Neural crest cell (in vitro differentiated cells): ENCODE data around the gene SLC2A3. TPM values are rescaled to one million over a fixed set of nuclear protein-coding genes. Genes with fewer than 3 reads are reported as not detected.
"Not testable (repeated sequence)": the region's sequence is repeated elsewhere in the genome, so short reads cannot be mapped to it uniquely, and the experiment has no call there.

ENCODE experiments used
- DNase-seq: peaks from one replicate; pipeline ENCODE4 v3.0.0; 2021; ENCODE audit warnings: low read depth, mixed read lengths, low spot score
- H3K27ac Mint-ChIP-seq: one replicate; pipeline ENCODE4 v1.8.0; 2021; ENCODE audit warnings: mild to moderate bottlenecking, mixed read lengths; ENCODE audit not compliant: unreplicated experiment
- H3K27me3 Mint-ChIP-seq: 2 replicates; pipeline ENCODE4 v1.8.0; 2021; ENCODE audit warnings: low read depth, mild to moderate bottlenecking, mixed read lengths
- H3K36me3 Mint-ChIP-seq: 2 replicates; pipeline ENCODE4 v1.8.0; 2021; ENCODE audit warnings: low read depth, mild to moderate bottlenecking, mixed read lengths
- H3K4me1 Mint-ChIP-seq: 2 replicates; pipeline ENCODE4 v1.8.0; 2021; ENCODE audit warnings: mixed read lengths
- H3K4me3 Mint-ChIP-seq: one replicate; pipeline ENCODE4 v1.8.0; 2021; ENCODE audit warnings: mild to moderate bottlenecking, mixed read lengths
- H3K9me3 Mint-ChIP-seq: 2 replicates; pipeline ENCODE4 v1.8.0; 2021; ENCODE audit warnings: mixed read lengths
- total RNA-seq: library from RNA; stranded (reverse); gene quantifications from 2 replicates; pipeline ENCODE4 v1.2.1, GENCODE V29; 2021
- TF ChIP-seq, protein P1 (sequence below): fragments of 200-600 bp; sonication (generic); conservative IDR thresholded peaks from 2 replicates; pipeline ENCODE4 v1.5.0; 2021; ENCODE audit warnings: antibody characterized with exemption, mild to moderate bottlenecking

SLC2A3 gene
- total RNA-seq, 1 donor from 2014 or later: 50.6 TPM

DNA sequence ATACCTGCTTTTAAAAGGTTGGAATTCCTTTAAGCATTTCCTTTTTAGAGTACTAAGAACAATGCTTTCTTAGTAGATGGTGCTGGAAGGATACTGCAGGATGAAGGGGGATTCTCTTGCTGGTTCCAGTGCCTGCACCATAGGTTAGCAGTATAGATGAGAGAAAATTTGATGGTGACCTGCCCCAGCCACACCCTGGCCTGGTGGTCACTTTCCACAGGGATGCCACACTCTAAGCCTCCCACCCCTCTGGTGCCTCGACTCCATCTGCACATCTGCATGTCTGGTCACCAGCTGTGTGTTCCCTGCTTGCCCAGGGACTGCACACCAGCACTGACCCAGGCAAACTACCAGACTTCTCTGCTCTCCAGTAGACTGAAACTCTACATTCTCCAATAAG is 19.1 kb downstream of the SLC2A3 start:
- DNase-seq: no peak
- Mint-ChIP-seq H3K27me3 (no peaks in the 10 kb centered on the region), H3K9me3 (no peaks in the 10 kb centered on the region), H3K36me3 (peaks cover 18% of the 10 kb centered on the region), H3K4me3 (no peak overlapping the region), H3K4me1 (no peaks in the 10 kb centered on the region), H3K27ac (no peak overlapping the region)
- TF ChIP-seq, protein P1, sequence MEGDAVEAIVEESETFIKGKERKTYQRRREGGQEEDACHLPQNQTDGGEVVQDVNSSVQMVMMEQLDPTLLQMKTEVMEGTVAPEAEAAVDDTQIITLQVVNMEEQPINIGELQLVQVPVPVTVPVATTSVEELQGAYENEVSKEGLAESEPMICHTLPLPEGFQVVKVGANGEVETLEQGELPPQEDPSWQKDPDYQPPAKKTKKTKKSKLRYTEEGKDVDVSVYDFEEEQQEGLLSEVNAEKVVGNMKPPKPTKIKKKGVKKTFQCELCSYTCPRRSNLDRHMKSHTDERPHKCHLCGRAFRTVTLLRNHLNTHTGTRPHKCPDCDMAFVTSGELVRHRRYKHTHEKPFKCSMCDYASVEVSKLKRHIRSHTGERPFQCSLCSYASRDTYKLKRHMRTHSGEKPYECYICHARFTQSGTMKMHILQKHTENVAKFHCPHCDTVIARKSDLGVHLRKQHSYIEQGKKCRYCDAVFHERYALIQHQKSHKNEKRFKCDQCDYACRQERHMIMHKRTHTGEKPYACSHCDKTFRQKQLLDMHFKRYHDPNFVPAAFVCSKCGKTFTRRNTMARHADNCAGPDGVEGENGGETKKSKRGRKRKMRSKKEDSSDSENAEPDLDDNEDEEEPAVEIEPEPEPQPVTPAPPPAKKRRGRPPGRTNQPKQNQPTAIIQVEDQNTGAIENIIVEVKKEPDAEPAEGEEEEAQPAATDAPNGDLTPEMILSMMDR: no peak

GRCh38 chr12:7915661-7916403 is 20.2 kb downstream of the SLC2A3 start:
- TF ChIP-seq, protein P1: no peak
- Mint-ChIP-seq H3K36me3 (peaks cover 15% of the 10 kb centered on the region), H3K27ac (no peak overlapping the region), H3K27me3 (no peaks in the 10 kb centered on the region), H3K4me1 (no peaks in the 10 kb centered on the region), H3K4me3 (no peak overlapping the region), H3K9me3 (no peaks in the 10 kb centered on the region)
- no peak for DNase-seq

- not testable (repeated sequence) for H3K27ac Mint-ChIP-seq, H3K27me3 Mint-ChIP-seq, H3K9me3 Mint-ChIP-seq, H3K36me3 Mint-ChIP-seq, H3K4me3 Mint-ChIP-seq, DNase-seq
- H3K4me1 Mint-ChIP-seq: peaks cover 15% of the 10 kb centered on the region
Observed at GRCh38 chr12:7910106-7910505, 25.9 kb downstream of the SLC2A3 start.

GRCh38 chr12:7907009-7907408 is 29.0 kb downstream of the SLC2A3 start:
- TF ChIP-seq, protein P1: peak; percentile 61
- Mint-ChIP-seq H3K27ac (no peak overlapping the region), H3K27me3 (no peaks in the 10 kb centered on the region), H3K4me1 (peaks cover 15% of the 10 kb centered on the region), H3K4me3 (no peak overlapping the region), H3K9me3 (no peaks in the 10 kb centered on the region), H3K36me3 (no peaks in the 10 kb centered on the region)
- DNase-seq: peak; percentile 5

DNA sequence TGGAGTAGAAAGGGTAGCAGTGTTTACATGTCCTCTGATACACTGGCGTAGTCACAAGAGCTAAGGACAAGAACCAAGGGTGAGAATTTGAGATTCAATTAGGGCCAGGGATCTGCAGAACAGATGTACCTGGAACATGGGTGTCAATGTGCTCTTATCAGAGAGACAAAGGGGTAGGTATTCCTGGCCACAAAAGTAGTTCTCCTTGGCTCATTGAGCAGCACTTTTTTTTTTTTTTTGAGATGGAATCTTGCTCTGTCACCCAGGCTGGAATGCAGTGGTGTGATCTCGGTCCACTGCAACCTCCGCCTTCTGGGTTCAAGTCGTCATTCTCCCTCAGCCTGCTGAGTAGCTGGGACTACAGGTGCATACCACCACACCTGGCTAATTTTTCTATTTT is 29.7 kb downstream of the SLC2A3 start:
- H3K36me3 Mint-ChIP-seq, H3K4me3 Mint-ChIP-seq, DNase-seq, H3K27ac Mint-ChIP-seq, H3K27me3 Mint-ChIP-seq, H3K9me3 Mint-ChIP-seq: not testable (repeated sequence)
- peaks cover 15% of the 10 kb centered on the region for H3K4me1 Mint-ChIP-seq

DNA sequence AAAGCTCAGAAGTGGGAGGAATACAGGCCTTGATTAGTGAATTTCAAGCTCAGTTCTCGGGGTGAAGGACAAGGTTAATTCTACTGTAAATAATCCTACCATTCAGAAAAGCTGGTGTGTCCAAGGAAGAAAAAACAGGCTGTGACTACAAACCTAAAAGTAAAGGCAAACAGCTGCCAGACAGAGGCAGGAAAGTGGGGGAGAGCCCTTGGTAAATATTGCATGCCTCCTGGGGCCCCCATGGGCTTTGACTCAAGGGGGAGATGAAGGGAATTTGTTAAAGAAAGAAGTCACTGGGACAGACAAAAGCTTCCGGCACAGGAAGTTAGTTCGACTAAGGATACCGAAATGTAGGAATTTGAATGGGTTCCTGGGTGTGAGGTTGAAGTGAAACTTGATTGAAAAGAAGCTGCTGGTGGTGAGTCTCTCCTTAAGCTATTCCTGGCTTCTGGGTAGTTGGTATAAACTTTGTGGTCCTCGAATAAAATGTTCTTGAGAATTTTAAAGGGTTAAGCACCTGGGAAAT is 30.3 kb downstream of the SLC2A3 start:
- H3K4me3 Mint-ChIP-seq, H3K36me3 Mint-ChIP-seq, H3K9me3 Mint-ChIP-seq, DNase-seq, H3K27me3 Mint-ChIP-seq: not testable (repeated sequence)
- peak overlapping the region; percentile 47 for H3K27ac Mint-ChIP-seq
- peaks cover 15% of the 10 kb centered on the region for H3K4me1 Mint-ChIP-seq

GRCh38 chr12:7905071-7905470 is 30.9 kb downstream of the SLC2A3 start:
- Mint-ChIP-seq H3K27ac (no peak overlapping the region), H3K4me3 (no peak overlapping the region), H3K9me3 (no peaks in the 10 kb centered on the region), H3K36me3 (no peaks in the 10 kb centered on the region), H3K4me1 (peaks cover 15% of the 10 kb centered on the region), H3K27me3 (no peaks in the 10 kb centered on the region)
- TF ChIP-seq, protein P1: no peak
- DNase-seq: no peak

DNA sequence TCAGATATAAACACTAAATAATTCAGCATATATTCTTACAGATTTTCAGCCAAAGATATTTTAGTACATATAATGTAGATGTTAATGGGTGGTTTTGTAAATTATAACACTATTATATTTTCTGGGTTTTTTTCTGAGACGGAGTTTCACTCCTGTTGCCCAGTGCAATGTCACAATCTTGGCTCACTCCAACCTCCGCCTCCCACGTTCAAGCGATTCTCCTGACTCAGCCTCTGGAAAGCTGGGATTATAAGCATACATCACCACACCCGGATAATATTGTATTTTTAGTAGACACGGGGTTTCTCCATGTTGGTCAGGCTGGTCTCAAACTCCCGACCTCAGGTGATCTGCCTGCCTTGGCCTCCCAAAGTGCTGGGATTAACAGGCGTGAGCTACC is 33.6 kb downstream of the SLC2A3 start:
- H3K36me3 Mint-ChIP-seq, H3K9me3 Mint-ChIP-seq, H3K4me3 Mint-ChIP-seq, H3K27me3 Mint-ChIP-seq, H3K27ac Mint-ChIP-seq, DNase-seq: not testable (repeated sequence)
- peaks cover 15% of the 10 kb centered on the region for H3K4me1 Mint-ChIP-seq
